NK-92 (cell line): ENCODE data around the gene RBM47.

Experiments
- DNase-seq: peaks from one replicate; lab custom pipeline; 2025; ENCODE audit not compliant: unreplicated experiment; lab: John Stamatoyannopoulos, UW

RBM47 gene

GRCh38 chr4:40626183-40626990 lies 3.3 kb downstream of the RBM47 start:
- no peak for DNase-seq

- DNase-seq: no peak
Measured at GRCh38 chr4:40623707-40624106, 6.0 kb downstream of the RBM47 start.

DNA sequence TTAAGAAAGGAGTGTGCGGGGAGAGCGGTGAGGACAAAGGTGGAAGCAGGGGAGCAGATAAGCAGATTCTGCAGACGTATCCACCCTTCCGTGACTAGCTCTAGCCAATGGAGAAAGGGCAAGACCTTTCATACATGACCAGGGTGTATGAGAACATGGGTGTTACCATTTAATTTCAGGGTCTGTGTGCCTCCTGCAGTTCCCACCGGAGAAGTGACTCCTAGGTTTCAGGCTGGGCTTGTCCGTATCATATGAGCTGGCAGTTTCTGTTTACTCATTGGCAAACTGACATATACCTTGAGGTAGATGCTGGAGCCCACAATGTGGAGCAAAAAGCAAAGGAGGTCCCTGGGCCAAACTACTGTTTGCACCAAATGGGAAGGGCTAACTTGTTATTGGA lies 6.8 kb downstream of the RBM47 start:
- DNase-seq: no peak

- no peak for DNase-seq
Measured at GRCh38 chr4:40621592-40622512, 7.8 kb downstream of the RBM47 start.

- DNase-seq: no peak
Measured at GRCh38 chr4:40621229-40621591, 8.5 kb downstream of the RBM47 start.

DNA sequence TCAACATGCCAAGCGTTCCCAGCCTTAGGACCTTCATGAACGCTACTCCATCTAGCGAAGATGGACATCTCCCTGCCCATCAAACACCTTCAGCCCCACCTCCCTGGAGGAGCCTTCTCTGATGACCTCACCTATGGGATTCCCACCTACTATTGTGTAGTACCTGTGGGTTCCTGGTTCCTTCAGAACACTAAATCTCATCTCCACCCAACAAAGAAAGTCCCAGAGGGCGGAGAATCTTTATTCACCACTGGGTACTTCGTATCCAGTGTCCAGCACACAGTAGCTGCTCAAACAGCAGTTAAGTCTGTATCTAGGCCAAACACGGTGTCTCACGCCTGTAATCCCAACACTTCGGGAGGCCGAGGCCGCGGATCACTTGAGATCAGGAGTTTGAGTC lies 10.1 kb downstream of the RBM47 start:
- no peak for DNase-seq

- no peak for DNase-seq
Measured at GRCh38 chr4:40617872-40618271, 11.8 kb downstream of the RBM47 start.

DNA sequence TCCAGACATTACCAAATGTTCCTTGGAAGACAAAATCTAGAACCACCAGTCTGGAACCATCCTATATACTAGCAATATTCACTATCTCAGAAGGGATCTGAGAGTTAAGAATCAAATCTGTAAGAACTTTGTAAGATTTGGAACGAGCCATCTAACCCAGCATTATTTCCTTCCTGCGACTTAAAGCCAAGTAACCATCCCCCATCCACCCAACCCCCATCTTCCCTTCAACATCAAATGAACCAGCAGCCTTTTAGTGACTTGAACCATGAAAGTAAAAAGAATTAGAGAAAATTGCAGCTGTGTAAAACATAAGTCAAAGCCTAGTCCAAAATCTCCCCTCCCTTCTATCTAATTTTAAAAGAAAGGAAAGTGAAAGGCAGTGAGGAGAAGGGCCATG lies 15.6 kb downstream of the RBM47 start:
- no peak for DNase-seq

DNA sequence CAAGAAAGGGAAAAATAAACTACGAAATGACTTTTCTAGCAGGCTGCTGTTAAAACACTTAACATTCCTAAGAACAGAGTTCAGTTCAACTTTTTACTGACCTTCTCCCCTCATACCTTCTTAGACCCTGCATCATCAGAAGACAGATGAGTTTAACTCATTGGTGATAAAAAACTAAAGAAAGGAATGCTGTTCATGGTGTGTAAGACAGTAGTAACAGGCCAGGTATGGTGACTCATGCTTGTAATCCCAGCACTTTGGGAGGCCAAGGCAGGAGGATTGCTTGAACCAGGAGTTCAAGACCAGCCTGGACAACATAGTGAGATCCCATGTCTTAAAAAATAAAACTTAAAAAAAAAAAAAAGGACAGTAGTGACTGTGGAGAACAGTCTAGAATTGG lies 16.2 kb downstream of the RBM47 start:
- DNase-seq: no peak

- DNase-seq: no peak
Measured at GRCh38 chr4:40612831-40613230, 16.8 kb downstream of the RBM47 start.

GRCh38 chr4:40612283-40612682 lies 17.4 kb downstream of the RBM47 start:
- DNase-seq: no peak

DNA sequence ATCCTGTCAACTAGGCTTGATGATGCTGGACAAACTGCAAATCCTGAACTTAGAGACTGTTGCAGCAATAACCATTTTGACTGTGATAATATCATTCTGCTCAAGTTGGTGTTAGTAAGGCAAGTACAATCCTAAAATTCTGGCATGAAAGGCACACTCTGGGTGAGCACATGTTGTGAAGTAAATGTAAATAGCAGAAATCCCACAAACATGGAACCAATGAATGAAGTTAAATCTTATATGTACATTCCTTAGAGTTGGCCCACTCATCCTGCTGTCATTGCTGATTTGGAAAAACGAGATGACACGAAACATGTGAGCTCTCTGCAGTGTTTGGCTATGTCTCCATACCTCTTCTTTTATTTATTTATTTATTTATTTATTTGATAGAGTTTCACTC lies 21.0 kb downstream of the RBM47 start:
- DNase-seq: no peak

DNA sequence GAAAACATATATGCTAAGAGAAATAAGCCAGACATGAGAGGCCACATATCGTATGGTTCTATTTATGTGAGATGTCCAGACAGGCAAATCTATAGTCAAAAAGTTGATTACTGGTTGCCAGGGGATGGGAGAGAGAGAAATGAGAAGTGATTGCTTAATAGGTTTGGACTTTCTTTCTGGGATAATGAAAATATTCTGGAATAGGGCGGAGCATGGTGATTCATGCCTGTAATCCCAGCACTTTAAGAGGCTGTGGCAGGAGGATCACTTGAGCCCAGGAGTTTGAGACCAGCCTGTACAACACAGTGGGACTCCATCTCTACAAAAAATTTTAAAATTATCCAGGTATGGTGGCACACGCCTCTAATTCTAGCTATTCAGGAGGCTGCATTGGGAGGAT lies 22.4 kb downstream of the RBM47 start:
- DNase-seq: no peak

GRCh38 chr4:40606239-40606767 lies 23.4 kb downstream of the RBM47 start:
- DNase-seq: no peak

- DNase-seq: no peak
Measured at GRCh38 chr4:40603281-40603680, 26.4 kb downstream of the RBM47 start.

DNA sequence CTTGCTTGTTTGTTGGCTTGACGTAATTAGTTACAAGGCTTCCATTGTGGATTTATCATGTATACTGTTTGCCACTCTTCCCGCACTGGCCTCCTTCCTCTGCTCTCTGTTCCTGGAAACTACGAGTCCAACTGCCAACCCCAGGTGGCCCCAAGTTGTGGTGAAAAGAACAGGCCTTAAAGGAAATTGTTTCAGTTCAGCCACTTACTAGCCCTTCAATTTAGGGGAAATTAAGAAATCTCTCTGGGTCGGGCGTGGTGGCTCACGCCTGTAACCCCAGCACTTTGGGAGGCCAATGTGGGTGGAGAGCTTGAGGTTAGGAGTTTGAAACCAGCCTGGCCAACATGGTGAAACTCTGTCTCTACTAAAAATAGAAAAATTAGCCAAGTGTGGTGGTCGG lies 28.0 kb downstream of the RBM47 start:
- no peak for DNase-seq

DNA sequence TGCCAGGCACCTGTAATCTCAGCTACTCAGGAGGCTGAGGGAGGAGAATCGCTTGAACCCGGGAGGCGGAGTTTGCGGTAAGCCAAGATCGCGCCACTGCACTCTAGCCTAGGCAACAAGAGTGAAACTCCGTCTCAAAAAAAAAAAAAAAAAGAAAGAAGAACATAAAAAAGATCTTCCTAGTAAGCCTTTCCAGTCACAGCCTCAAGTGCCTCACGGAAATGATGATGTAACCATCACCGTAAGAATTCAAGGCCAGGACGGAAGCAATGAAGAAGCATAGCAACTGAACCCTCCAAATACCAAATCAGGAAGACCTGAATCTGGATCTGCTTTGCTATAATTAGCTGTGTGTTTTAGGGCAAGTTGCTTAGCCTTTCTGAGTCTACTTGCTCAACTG lies 28.8 kb downstream of the RBM47 start:
- no peak for DNase-seq

DNA sequence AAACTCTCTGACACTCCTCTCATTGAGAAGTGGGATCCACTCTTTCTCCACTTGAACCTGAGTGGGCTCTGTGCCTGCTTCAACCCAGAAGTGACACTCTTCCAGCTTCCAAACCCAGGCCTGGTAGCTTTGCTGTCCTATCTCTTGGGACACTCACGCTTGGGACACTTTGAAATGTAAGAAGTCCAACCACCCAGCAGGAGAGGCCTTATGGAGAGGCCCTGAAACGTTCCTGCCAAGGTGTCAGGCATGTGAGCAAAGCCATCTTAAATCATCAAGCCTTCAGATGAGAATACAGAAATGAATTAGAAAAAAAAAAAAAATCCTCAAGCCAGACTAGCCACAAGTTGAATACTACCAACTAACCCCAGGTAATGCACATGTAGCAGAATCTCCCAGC lies 30.2 kb downstream of the RBM47 start:
- no peak for DNase-seq

GRCh38 chr4:40596522-40596921 lies 33.1 kb downstream of the RBM47 start:
- DNase-seq: no peak

- DNase-seq: no peak
Measured at GRCh38 chr4:40595981-40596380, 33.7 kb downstream of the RBM47 start.

- no peak for DNase-seq
Measured at GRCh38 chr4:40594261-40595178, 35.1 kb downstream of the RBM47 start.
